T follicular helper cell (primary cell): Measurements from ENCODE around the gene OR4C5.
"Not testable (repeated sequence)": the region's sequence is repeated elsewhere in the genome, so short reads cannot be mapped to it uniquely, and the experiment has no call there.

Experiments used
- DNase-seq: peaks from one replicate; pipeline ENCODE4 v3.0.0-alpha.2; 2020; ENCODE audit warnings: low read depth
- total RNA-seq, 2 experiments: gene quantifications; one replicate each; lab custom pipeline; 2026; lab: John Stamatoyannopoulos, UW

The OR4C5 gene
- total RNA-seq = 0 reads per million in 2 experiments

- DNase-seq = no peak
Observed at GRCh38 chr11:48366365-48366764, at the start of gene OR4C5. Gene OR4C5, minus strand, starts transcription at chr11:48366465. Its CDS starts 0 bp downstream, at chr11:48366465.

DNA sequence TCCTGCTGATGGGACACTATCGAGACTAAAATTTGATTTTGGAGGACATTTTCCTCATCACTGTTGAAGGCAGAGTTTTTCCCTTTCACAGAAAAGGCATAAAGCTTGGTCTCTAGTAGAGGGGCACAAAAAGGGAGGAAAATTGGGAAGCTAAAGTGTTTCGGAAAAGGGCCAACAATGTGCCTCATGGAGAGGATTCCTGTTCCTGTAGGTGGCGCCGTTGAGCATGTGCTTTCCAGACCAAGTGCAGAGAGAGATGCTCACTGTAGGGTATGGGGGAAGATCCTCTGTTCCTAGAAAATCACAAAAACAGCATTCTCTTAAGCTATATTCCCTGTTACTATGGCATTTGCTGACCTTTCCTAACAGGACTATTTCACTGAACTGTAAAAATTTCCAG lies 18.4 kb upstream of the OR4C5 start:
- no peak for DNase-seq

GRCh38 chr11:48384151-48384550 lies 17.9 kb upstream of the OR4C5 start:
- not testable (repeated sequence) for DNase-seq

- not testable (repeated sequence) for DNase-seq
Observed at GRCh38 chr11:48361289-48361688, 5.0 kb downstream of the OR4C5 start.

- DNase-seq = no peak
Observed at GRCh38 chr11:48354677-48355076, 11.6 kb downstream of the OR4C5 start.

- DNase-seq = no peak
Observed at GRCh38 chr11:48354013-48354412, 12.3 kb downstream of the OR4C5 start.

- DNase-seq = not testable (repeated sequence)
Observed at GRCh38 chr11:48346286-48346685, 20.0 kb downstream of the OR4C5 start.

DNA sequence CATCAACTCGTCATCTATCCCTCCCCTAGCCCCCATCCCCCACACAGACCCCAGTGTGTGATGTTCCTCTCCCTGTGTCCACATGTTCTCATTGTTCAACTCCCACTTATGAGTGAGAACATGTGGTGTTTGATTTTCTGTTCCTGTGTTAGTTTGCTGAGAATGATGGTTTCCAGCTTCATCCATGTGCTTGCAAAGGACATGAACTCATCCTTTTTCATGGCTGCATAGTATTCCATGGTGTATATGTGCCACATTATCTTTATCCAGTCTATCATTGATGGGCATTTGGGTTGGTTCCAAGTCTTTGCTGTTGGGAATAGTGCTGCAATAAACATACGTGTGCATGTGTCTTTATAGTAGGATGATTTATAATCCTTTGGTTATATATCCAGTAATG lies 23.8 kb downstream of the OR4C5 start:
- DNase-seq = not testable (repeated sequence)

GRCh38 chr11:48341466-48341865 lies 24.8 kb downstream of the OR4C5 start:
- DNase-seq = peak; percentile 4

DNA sequence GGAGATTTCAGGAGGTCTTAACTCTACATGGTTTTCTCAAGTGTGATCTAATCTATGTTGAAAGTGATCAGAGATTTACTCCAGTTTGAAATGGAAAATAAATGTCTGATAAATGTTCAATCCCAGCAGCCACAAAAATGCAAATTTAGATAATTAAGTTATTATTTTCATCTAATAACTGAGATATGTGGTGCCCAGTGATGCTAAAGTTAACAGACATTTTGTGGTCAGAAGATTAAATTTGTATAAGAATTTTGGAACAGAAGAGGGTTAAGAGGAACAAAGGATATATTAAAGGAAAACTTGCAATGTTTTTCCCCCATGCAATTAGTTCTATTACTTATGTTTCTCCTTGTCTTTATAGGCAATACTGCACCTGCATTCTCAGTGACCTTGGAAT lies 41.6 kb downstream of the OR4C5 start, which contains the start of gene OR4C3:
OR4C3 (plus strand) TSS at position 301 of the 400 bp plus-strand sequence. CDS start 102 bp downstream, outside the sequence.
- DNase-seq = not testable (repeated sequence)

DNA sequence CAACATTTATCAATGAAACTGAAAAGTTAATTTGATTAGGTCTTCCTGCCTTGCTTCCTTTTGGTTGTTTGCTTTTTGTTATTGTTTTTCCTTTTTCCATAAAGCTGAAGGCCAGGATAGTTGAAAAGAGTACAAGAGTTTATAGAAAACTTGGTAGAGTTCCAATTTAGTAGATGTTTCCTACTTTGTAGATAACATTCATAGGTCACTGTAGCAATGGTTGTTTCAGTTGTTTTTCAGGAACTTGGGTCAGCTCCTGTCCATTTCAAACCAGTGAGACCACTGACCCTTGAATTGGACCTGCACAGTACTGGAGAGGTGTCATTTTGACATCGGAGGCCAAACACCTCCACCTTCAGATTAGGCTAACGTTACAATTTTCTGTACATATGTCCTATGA lies 46.5 kb downstream of the OR4C5 start:
- not testable (repeated sequence) for DNase-seq
